ENCODE data around the gene MAPK7.

DNA sequence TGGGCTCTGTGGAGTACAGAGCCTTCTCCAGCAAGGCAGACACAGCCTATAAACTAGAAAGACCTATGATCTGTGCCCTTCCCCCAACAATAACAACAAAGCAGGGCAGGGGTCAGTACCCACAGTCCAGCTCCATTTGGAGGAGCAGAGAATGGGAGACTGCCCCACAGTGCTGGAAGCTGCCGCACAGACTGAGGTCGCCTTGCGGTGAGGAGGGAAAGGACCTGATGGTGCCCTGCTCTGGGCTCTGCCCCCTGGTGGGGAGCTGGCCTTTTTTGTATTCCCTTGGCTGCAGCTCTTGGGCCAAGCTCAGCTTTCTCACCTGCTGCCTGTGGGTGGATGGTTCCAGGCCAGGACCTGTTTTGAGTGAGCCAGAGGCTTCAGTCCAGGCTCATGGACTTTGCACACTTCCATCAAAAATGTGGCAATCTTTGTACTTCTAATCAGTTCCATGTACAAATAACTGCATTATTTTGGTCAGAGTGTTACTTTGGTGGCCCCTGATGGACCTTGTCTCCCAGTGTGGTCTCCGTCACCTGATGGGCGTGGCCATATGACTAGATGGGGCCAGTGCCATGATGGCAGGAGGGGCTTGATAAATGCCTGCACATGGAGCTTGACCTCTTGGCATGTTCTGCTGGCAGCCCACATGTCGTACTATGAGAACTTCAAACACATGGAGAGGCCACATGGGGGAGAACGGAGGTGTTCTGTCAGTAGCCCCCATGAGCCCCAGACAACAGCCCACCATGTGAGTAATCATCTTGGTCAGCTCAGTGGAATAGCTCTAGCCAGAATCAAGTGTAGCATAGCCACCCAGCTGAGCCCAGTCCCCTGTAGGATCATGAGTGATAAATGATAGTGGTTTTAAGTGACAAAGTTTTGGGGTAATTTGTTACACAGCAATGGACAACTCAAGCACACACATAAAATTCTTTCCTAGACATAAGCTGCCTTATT lies 40.0 kb upstream of the MAPK7 start:
- TF ChIP-seq, protein P1, sequence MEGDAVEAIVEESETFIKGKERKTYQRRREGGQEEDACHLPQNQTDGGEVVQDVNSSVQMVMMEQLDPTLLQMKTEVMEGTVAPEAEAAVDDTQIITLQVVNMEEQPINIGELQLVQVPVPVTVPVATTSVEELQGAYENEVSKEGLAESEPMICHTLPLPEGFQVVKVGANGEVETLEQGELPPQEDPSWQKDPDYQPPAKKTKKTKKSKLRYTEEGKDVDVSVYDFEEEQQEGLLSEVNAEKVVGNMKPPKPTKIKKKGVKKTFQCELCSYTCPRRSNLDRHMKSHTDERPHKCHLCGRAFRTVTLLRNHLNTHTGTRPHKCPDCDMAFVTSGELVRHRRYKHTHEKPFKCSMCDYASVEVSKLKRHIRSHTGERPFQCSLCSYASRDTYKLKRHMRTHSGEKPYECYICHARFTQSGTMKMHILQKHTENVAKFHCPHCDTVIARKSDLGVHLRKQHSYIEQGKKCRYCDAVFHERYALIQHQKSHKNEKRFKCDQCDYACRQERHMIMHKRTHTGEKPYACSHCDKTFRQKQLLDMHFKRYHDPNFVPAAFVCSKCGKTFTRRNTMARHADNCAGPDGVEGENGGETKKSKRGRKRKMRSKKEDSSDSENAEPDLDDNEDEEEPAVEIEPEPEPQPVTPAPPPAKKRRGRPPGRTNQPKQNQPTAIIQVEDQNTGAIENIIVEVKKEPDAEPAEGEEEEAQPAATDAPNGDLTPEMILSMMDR (IDR thresholded peaks at IDR 0.05): peak; percentile 62
- TF ChIP-seq ZFX (IDR thresholded peaks at IDR 0.05; ENCODE audit: borderline replicate concordance): no peak
